ENCODE measurements around the gene SRBD1. TPM values are rescaled to one million over a fixed set of nuclear protein-coding genes. Genes with fewer than 3 reads are reported as not detected.

Gene SRBD1
- total RNA-seq, 1 donor from 2014 or later = 13.8 TPM

GRCh38 chr2:45607701-45608100, 3.4 kb downstream of the SRBD1 start:
- peaks cover 6% of the 10 kb centered on the region for H3K36me3 Mint-ChIP-seq (ENCODE audit: insufficient read depth)
- peaks cover 7% of the 10 kb centered on the region for H3K4me1 Mint-ChIP-seq (ENCODE audit: low read depth)
- no peak overlapping the region for H3K27ac Mint-ChIP-seq
- no peak overlapping the region for H3K4me3 Mint-ChIP-seq (ENCODE audit: low read depth)
- no peaks in the 10 kb centered on the region for H3K9me3 Mint-ChIP-seq (ENCODE audit: low read depth)
- TF ChIP-seq, protein P1, sequence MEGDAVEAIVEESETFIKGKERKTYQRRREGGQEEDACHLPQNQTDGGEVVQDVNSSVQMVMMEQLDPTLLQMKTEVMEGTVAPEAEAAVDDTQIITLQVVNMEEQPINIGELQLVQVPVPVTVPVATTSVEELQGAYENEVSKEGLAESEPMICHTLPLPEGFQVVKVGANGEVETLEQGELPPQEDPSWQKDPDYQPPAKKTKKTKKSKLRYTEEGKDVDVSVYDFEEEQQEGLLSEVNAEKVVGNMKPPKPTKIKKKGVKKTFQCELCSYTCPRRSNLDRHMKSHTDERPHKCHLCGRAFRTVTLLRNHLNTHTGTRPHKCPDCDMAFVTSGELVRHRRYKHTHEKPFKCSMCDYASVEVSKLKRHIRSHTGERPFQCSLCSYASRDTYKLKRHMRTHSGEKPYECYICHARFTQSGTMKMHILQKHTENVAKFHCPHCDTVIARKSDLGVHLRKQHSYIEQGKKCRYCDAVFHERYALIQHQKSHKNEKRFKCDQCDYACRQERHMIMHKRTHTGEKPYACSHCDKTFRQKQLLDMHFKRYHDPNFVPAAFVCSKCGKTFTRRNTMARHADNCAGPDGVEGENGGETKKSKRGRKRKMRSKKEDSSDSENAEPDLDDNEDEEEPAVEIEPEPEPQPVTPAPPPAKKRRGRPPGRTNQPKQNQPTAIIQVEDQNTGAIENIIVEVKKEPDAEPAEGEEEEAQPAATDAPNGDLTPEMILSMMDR (IDR thresholded peaks at IDR 0.05; ENCODE audit: unreplicated experiment) = peak; percentile 64
- DNase-seq (ENCODE audit: low spot score, unreplicated experiment) = no peak
- H3K27me3 Mint-ChIP-seq = no peaks in the 10 kb centered on the region

DNA sequence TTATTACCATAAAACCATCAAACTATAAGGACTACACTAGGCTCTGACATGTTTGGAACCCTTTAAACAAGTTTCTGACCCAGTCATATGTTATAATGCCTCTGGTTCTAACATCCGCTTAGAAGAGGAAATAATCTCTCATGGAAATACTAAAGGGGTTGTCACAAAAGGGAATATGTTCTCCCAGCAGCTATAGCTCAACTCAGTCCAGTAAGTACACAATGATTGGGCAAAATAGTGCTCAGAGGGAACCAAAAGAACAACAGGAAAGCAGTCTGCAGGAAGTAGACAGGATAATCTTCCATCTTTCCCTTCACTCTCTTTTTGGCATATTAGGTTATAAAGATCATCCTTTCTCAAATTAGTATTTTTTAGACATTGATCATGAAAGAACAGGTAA, 4.3 kb downstream of the SRBD1 start:
- Mint-ChIP-seq H3K36me3 (ENCODE audit: insufficient read depth) (peaks cover 8% of the 10 kb centered on the region), H3K27me3 (no peaks in the 10 kb centered on the region), H3K4me3 (ENCODE audit: low read depth) (no peak overlapping the region), H3K27ac (no peak overlapping the region), H3K4me1 (ENCODE audit: low read depth) (peaks cover 7% of the 10 kb centered on the region), H3K9me3 (ENCODE audit: low read depth) (no peaks in the 10 kb centered on the region)
- TF ChIP-seq, protein P1 (IDR thresholded peaks at IDR 0.05; ENCODE audit: unreplicated experiment) = no peak
- no peak for DNase-seq (ENCODE audit: low spot score, unreplicated experiment)

DNA sequence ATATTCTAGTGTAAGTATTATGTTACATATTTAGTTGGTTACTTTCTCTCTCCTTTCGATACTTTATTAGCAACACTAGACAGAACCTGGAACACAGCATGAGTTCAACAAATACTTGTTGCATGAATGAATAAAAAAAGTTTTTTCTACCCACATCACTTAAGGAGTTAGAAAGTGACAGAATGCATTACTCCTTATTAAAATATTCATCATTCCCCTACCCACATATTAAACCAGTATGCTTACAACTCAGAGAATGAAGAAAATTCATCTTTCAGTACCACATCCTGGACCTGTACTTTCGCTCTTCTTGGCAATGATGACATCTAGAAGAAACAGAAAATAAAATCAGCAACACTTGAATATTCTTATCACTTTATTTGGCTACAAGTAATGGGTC, 6.0 kb downstream of the SRBD1 start:
- peaks cover 13% of the 10 kb centered on the region for H3K36me3 Mint-ChIP-seq (ENCODE audit: insufficient read depth)
- H3K27ac Mint-ChIP-seq = no peak overlapping the region
- TF ChIP-seq, protein P1 (IDR thresholded peaks at IDR 0.05; ENCODE audit: unreplicated experiment) = no peak
- no peak overlapping the region for H3K4me3 Mint-ChIP-seq (ENCODE audit: low read depth)
- H3K27me3 Mint-ChIP-seq = no peaks in the 10 kb centered on the region
- no peak for DNase-seq (ENCODE audit: low spot score, unreplicated experiment)
- H3K9me3 Mint-ChIP-seq (ENCODE audit: low read depth) = no peaks in the 10 kb centered on the region
- H3K4me1 Mint-ChIP-seq (ENCODE audit: low read depth) = peaks cover 5% of the 10 kb centered on the region

- Mint-ChIP-seq H3K9me3 (ENCODE audit: low read depth) (no peaks in the 10 kb centered on the region), H3K27me3 (no peaks in the 10 kb centered on the region), H3K36me3 (ENCODE audit: insufficient read depth) (peaks cover 15% of the 10 kb centered on the region), H3K27ac (no peak overlapping the region), H3K4me3 (ENCODE audit: low read depth) (no peak overlapping the region), H3K4me1 (ENCODE audit: low read depth) (no peaks in the 10 kb centered on the region)
- DNase-seq (ENCODE audit: low spot score, unreplicated experiment) = no peak
- TF ChIP-seq, protein P1 (IDR thresholded peaks at IDR 0.05; ENCODE audit: unreplicated experiment) = no peak
Observed at GRCh38 chr2:45602624-45603023, 8.4 kb downstream of the SRBD1 start.

DNA sequence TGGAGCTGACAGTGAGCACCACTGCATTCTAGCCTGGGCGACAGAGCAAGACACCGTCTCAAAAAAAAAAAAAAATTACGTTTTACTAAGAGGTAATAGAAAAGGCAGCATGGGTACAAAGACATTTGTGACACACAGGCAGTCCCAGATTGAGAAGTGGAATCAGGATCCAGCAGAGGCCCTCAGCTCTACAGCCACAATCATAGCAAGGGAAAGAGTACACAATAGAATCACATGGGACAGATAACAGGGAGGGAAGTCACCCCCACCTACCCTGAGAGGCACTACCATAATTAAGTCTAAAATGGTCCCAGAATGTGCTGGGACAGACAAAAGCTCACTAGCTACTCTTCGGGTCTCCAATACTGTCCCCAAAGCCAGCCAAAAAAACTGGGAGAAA, 12.5 kb downstream of the SRBD1 start:
- H3K9me3 Mint-ChIP-seq (ENCODE audit: low read depth) = no peaks in the 10 kb centered on the region
- peaks cover 11% of the 10 kb centered on the region for H3K36me3 Mint-ChIP-seq (ENCODE audit: insufficient read depth)
- H3K27ac Mint-ChIP-seq = no peak overlapping the region
- TF ChIP-seq, protein P1 (IDR thresholded peaks at IDR 0.05; ENCODE audit: unreplicated experiment) = no peak
- H3K4me1 Mint-ChIP-seq (ENCODE audit: low read depth) = no peaks in the 10 kb centered on the region
- H3K4me3 Mint-ChIP-seq (ENCODE audit: low read depth) = no peak overlapping the region
- H3K27me3 Mint-ChIP-seq = no peaks in the 10 kb centered on the region
- DNase-seq (ENCODE audit: low spot score, unreplicated experiment) = no peak
